ENCODE data around the gene KRT3.

The KRT3 gene

DNA sequence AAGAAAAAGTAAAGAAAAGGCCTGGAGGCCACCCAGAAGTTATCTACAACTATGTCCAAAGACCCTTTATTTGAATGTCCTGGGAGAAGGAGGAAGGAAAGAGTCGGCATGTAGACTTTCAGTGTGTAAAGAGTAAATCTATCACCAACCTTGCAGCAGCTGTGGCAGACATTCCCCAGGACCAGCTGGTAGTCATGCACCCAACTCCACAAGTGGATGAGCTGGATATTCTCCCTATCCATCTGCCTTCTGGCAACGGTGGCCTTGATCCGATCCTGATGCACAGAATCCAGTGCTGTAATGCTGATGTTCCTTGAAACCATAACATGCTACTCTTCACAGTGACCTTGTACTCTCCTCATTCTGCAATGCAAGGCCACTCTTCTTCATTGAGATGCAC is 46.1 kb downstream of the KRT3 start:
- Histone ChIP-seq H3K36me3 (ENCODE audit: control insufficient read depth in 4 of 4, insufficient read depth in 4 of 4, low read length in 3 of 4) (no peaks in the 10 kb centered on the region), H3K27ac (ENCODE audit: insufficient read depth in 1 of 2, low read depth in 1 of 2, low read length in 2 of 2, poor library complexity in 1 of 2, severe bottlenecking in 2 of 2) (no peak overlapping the region), H3K27me3 (replicated peaks in 2 of 5; ENCODE audit: control insufficient read depth in 4 of 5, insufficient read depth in 5 of 5, low read length in 4 of 5) (peaks cover 2 to 53% (median 4%) of the 10 kb centered on the region in 5 experiments), H3K9me3 (ENCODE audit: control extremely low read depth in 1 of 5, control insufficient read depth in 4 of 5, insufficient read depth in 2 of 5, low read depth in 1 of 5, low read length in 4 of 5) (peaks cover 0 to 5% (median 0%) of the 10 kb centered on the region in 5 experiments), H3K4me1 (ENCODE audit: control extremely low read depth in 1 of 4, control insufficient read depth in 4 of 4, insufficient read depth in 4 of 4, low read length in 3 of 4) (peaks cover 0 to 5% (median 1%) of the 10 kb centered on the region in 4 experiments), H3K4me3 (ENCODE audit: control insufficient read depth in 1 of 7, extremely low read depth in 1 of 7, insufficient read depth in 4 of 7, low read depth in 2 of 7, low read length in 6 of 7) (no peak overlapping the region)
- POLR2A ChIA-PET = no interaction called here
- CTCF ChIA-PET = no interaction called here
- no peak for DNase-seq
- WGBS (ENCODE audit: insufficient coverage) = 96% methylated on average over 2 of the region's 3 CpGs

- no peak overlapping the region for H3K27ac ChIP-seq (ENCODE audit: insufficient read depth in 1 of 2, low read depth in 1 of 2, low read length in 2 of 2, poor library complexity in 1 of 2, severe bottlenecking in 2 of 2)
- POLR2A ChIA-PET = no interaction called here
- H3K4me3 ChIP-seq (ENCODE audit: control insufficient read depth in 1 of 7, extremely low read depth in 1 of 7, insufficient read depth in 4 of 7, low read depth in 2 of 7, low read length in 6 of 7) = no peak overlapping the region
- peak in 2 of 3 donors; percentile 4 for DNase-seq
- peaks cover 0 to 5% (median 1%) of the 10 kb centered on the region in 4 experiments for H3K4me1 ChIP-seq (ENCODE audit: control extremely low read depth in 1 of 4, control insufficient read depth in 4 of 4, insufficient read depth in 4 of 4, low read length in 3 of 4)
- peaks cover 2 to 54% (median 4%) of the 10 kb centered on the region in 5 experiments for H3K27me3 ChIP-seq (replicated peaks in 2 of 5; ENCODE audit: control insufficient read depth in 4 of 5, insufficient read depth in 5 of 5, low read length in 4 of 5)
- peaks cover 0 to 5% (median 0%) of the 10 kb centered on the region in 5 experiments for H3K9me3 ChIP-seq (ENCODE audit: control extremely low read depth in 1 of 5, control insufficient read depth in 4 of 5, insufficient read depth in 2 of 5, low read depth in 1 of 5, low read length in 4 of 5)
- 20% methylated on average over 12 of the region's 14 CpGs for WGBS (ENCODE audit: insufficient coverage)
- no peaks in the 10 kb centered on the region for H3K36me3 ChIP-seq (ENCODE audit: control insufficient read depth in 4 of 4, insufficient read depth in 4 of 4, low read length in 3 of 4)
- CTCF ChIA-PET = no interaction called here
Measured at GRCh38 chr12:52748578-52748977, 47.3 kb downstream of the KRT3 start.

GRCh38 chr12:52745554-52745953 is 50.4 kb downstream of the KRT3 start:
- POLR2A ChIA-PET = interaction anchor here (0.5 kb wide), 1 partner anchor 55 kb away, joined by 4 read pairs; no protein-coding TSS in a partner anchor

GRCh38 chr12:52744493-52745156 is 51.3 kb downstream of the KRT3 start:
- WGBS (ENCODE audit: insufficient coverage) = 83% methylated on average over 1 of the region's 1 CpG
- ChIA-PET CTCF (no interaction called here), POLR2A (no interaction called here)
- H3K27me3 ChIP-seq (replicated peaks in 2 of 5; ENCODE audit: control insufficient read depth in 4 of 5, insufficient read depth in 5 of 5, low read length in 4 of 5) = peaks cover 0 to 41% (median 4%) of the 10 kb centered on the region in 5 experiments
- H3K36me3 ChIP-seq (ENCODE audit: control insufficient read depth in 4 of 4, insufficient read depth in 4 of 4, low read length in 3 of 4) = no peaks in the 10 kb centered on the region
- H3K4me1 ChIP-seq (ENCODE audit: control extremely low read depth in 1 of 4, control insufficient read depth in 4 of 4, insufficient read depth in 4 of 4, low read length in 3 of 4) = peaks cover 0 to 5% (median 1%) of the 10 kb centered on the region in 4 experiments
- H3K27ac ChIP-seq (ENCODE audit: insufficient read depth in 1 of 2, low read depth in 1 of 2, low read length in 2 of 2, poor library complexity in 1 of 2, severe bottlenecking in 2 of 2) = no peak overlapping the region
- no peaks in the 10 kb centered on the region for H3K9me3 ChIP-seq (ENCODE audit: control extremely low read depth in 1 of 5, control insufficient read depth in 4 of 5, insufficient read depth in 2 of 5, low read depth in 1 of 5, low read length in 4 of 5)
- H3K4me3 ChIP-seq (ENCODE audit: control insufficient read depth in 1 of 7, extremely low read depth in 1 of 7, insufficient read depth in 4 of 7, low read depth in 2 of 7, low read length in 6 of 7) = no peak overlapping the region
- DNase-seq = no peak

More at GRCh38 chr12:52745554-52745953, 50.4 kb downstream of the KRT3 start:
- no peak for DNase-seq
- H3K4me1 ChIP-seq (ENCODE audit: control extremely low read depth in 1 of 4, control insufficient read depth in 4 of 4, insufficient read depth in 4 of 4, low read length in 3 of 4) = peaks cover 0 to 5% (median 1%) of the 10 kb centered on the region in 4 experiments
- no peaks in the 10 kb centered on the region for H3K9me3 ChIP-seq (ENCODE audit: control extremely low read depth in 1 of 5, control insufficient read depth in 4 of 5, insufficient read depth in 2 of 5, low read depth in 1 of 5, low read length in 4 of 5)
- WGBS (ENCODE audit: insufficient coverage) = 95% methylated on average over 2 of the region's 5 CpGs
- CTCF ChIA-PET = no interaction called here
- no peak overlapping the region for H3K4me3 ChIP-seq (ENCODE audit: control insufficient read depth in 1 of 7, extremely low read depth in 1 of 7, insufficient read depth in 4 of 7, low read depth in 2 of 7, low read length in 6 of 7)
- peaks cover 2 to 46% (median 4%) of the 10 kb centered on the region in 5 experiments for H3K27me3 ChIP-seq (replicated peaks in 2 of 5; ENCODE audit: control insufficient read depth in 4 of 5, insufficient read depth in 5 of 5, low read length in 4 of 5)
- no peaks in the 10 kb centered on the region for H3K36me3 ChIP-seq (ENCODE audit: control insufficient read depth in 4 of 4, insufficient read depth in 4 of 4, low read length in 3 of 4)
- no peak overlapping the region for H3K27ac ChIP-seq (ENCODE audit: insufficient read depth in 1 of 2, low read depth in 1 of 2, low read length in 2 of 2, poor library complexity in 1 of 2, severe bottlenecking in 2 of 2)

- POLR2A ChIA-PET = no interaction called here
- H3K4me3 ChIP-seq (ENCODE audit: control insufficient read depth in 1 of 7, extremely low read depth in 1 of 7, insufficient read depth in 4 of 7, low read depth in 2 of 7, low read length in 6 of 7) = no peak overlapping the region
- CTCF ChIA-PET = interaction anchor here (1.1 kb wide), 1 partner anchor 159 kb away, joined by 3 read pairs; no protein-coding TSS in a partner anchor
- H3K36me3 ChIP-seq (ENCODE audit: control insufficient read depth in 4 of 4, insufficient read depth in 4 of 4, low read length in 3 of 4) = no peaks in the 10 kb centered on the region
- no peaks in the 10 kb centered on the region for H3K4me1 ChIP-seq (ENCODE audit: control extremely low read depth in 1 of 4, control insufficient read depth in 4 of 4, insufficient read depth in 4 of 4, low read length in 3 of 4)
- H3K27me3 ChIP-seq (replicated peaks in 2 of 5; ENCODE audit: control insufficient read depth in 4 of 5, insufficient read depth in 5 of 5, low read length in 4 of 5) = peaks cover 0 to 37% (median 4%) of the 10 kb centered on the region in 5 experiments
- DNase-seq = no peak
- 76% methylated on average over 2 of the region's 3 CpGs for WGBS (ENCODE audit: insufficient coverage)
- no peak overlapping the region for H3K27ac ChIP-seq (ENCODE audit: insufficient read depth in 1 of 2, low read depth in 1 of 2, low read length in 2 of 2, poor library complexity in 1 of 2, severe bottlenecking in 2 of 2)
- no peaks in the 10 kb centered on the region for H3K9me3 ChIP-seq (ENCODE audit: control extremely low read depth in 1 of 5, control insufficient read depth in 4 of 5, insufficient read depth in 2 of 5, low read depth in 1 of 5, low read length in 4 of 5)
Measured at GRCh38 chr12:52742822-52743457, 53.0 kb downstream of the KRT3 start.

GRCh38 chr12:52742196-52742580 is 53.7 kb downstream of the KRT3 start:
- Histone ChIP-seq H3K27ac (ENCODE audit: insufficient read depth in 1 of 2, low read depth in 1 of 2, low read length in 2 of 2, poor library complexity in 1 of 2, severe bottlenecking in 2 of 2) (no peak overlapping the region), H3K9me3 (ENCODE audit: control extremely low read depth in 1 of 5, control insufficient read depth in 4 of 5, insufficient read depth in 2 of 5, low read depth in 1 of 5, low read length in 4 of 5) (no peaks in the 10 kb centered on the region), H3K36me3 (ENCODE audit: control insufficient read depth in 4 of 4, insufficient read depth in 4 of 4, low read length in 3 of 4) (no peaks in the 10 kb centered on the region), H3K27me3 (replicated peaks in 2 of 5; ENCODE audit: control insufficient read depth in 4 of 5, insufficient read depth in 5 of 5, low read length in 4 of 5) (peaks cover 0 to 32% (median 4%) of the 10 kb centered on the region in 5 experiments), H3K4me3 (ENCODE audit: control insufficient read depth in 1 of 7, extremely low read depth in 1 of 7, insufficient read depth in 4 of 7, low read depth in 2 of 7, low read length in 6 of 7) (no peak overlapping the region), H3K4me1 (ENCODE audit: control extremely low read depth in 1 of 4, control insufficient read depth in 4 of 4, insufficient read depth in 4 of 4, low read length in 3 of 4) (no peaks in the 10 kb centered on the region)
- CTCF ChIA-PET = interaction anchor here (1.1 kb wide), 1 partner anchor 158 kb away, joined by 3 read pairs; no protein-coding TSS in a partner anchor
- DNase-seq = no peak
- POLR2A ChIA-PET = no interaction called here
- WGBS (ENCODE audit: insufficient coverage) = 89% methylated on average over 4 of the region's 7 CpGs

All from common myeloid progenitor, CD34-positive (primary cell).